K562 (cell line): ENCODE results near the gene MECR. TPM values are rescaled to one million over a fixed set of nuclear protein-coding genes. Genes with fewer than 3 reads are reported as not detected.

ENCODE experiments used
- ATAC-seq: fragments of 200-7000 bp; cut with Tn5 transposase; 3 replicates; pipeline ENCODE4 v1.9.1; 2020; ENCODE audit warnings: moderate library complexity
- BruUV-seq: library from RNA; stranded (reverse); fragments of 400-500 nt; replicated peaks from 2 replicates; lab custom pipeline; 2021; lab: Mats Ljungman, UMichigan
- CTCF ChIA-PET: fragments of 300-600 bp; formaldehyde crosslinking; extraction: SDS; loops from one replicate; lab custom pipeline; 2021; ENCODE audit warnings: low intra/inter-chr PET ratio; lab: Yijun Ruan, JAX
- POLR2A ChIA-PET: fragments of 300-600, 350-650 bp; sonication (Branson Sonifier 250); formaldehyde crosslinking; extraction: SDS; loops from one replicate; lab custom pipeline; 2021; ENCODE audit warnings: antibody characterized with exemption, inconsistent platforms; lab: Yijun Ruan, JAX
- DNase-seq, 4 experiments: peaks; one replicate each; pipeline versions ENCODE4 v3.0.0 to v3.0.0-alpha.2; 2011 to 2018; ENCODE audit warnings: low spot score in 3 of 4, mixed read lengths in 3 of 4; ENCODE audit errors: extremely low read depth in 1 of 4
- FAIRE-seq: peaks from 2 replicates; lab custom pipeline; 2011; peaks lifted over from hg19 to GRCh38; lab: Jason Lieb, UNC
- H2AFZ ChIP-seq: 2 replicates; pipeline ENCODE4 v1.6.0; 2011; ENCODE audit warnings: low read depth, low read length, control low read depth, inconsistent platforms
- H3K27ac ChIP-seq: fragments of 200-600 bp; 3 replicates; pipeline ENCODE4 v1.8.0; 2011; ENCODE audit warnings: low read depth, mild to moderate bottlenecking, control low read depth, inconsistent platforms, low read length, moderate library complexity, mixed read lengths; ENCODE audit errors: extremely low read depth
- H3K27me3 ChIP-seq, 2 experiments: fragments of 300-600 bp in 1 of 2; 2 replicates in 1 of 2; 3 replicates in 1 of 2; pipeline versions ENCODE4 v1.6.0 to v1.8.0; 2011; ENCODE audit warnings: inconsistent platforms in 2 of 2, low read length in 2 of 2, mild to moderate bottlenecking in 1 of 2, mixed read lengths in 1 of 2, moderate library complexity in 1 of 2; ENCODE audit not compliant: control insufficient read depth in 2 of 2, insufficient read depth in 2 of 2
- H3K36me3 ChIP-seq: fragments of 300-600 bp; 3 replicates; pipeline ENCODE4 v1.8.0; 2011; ENCODE audit warnings: mild to moderate bottlenecking, low read length, inconsistent platforms; ENCODE audit not compliant: control insufficient read depth, insufficient read depth
- H3K4me1 ChIP-seq, 2 experiments: fragments of 200-600 bp in 1 of 2; replicated peaks in 1 of 2; 2 replicates in 1 of 2; 3 replicates in 1 of 2; pipeline versions ENCODE4 v1.5.1 to v1.8.0; 2011; ENCODE audit warnings: inconsistent platforms in 2 of 2, low read length in 2 of 2, mild to moderate bottlenecking in 1 of 2, mixed read lengths in 1 of 2, moderate library complexity in 1 of 2; ENCODE audit not compliant: control insufficient read depth in 2 of 2, insufficient read depth in 2 of 2
- H3K4me2 ChIP-seq: 2 replicates; pipeline ENCODE4 v1.6.1; 2011; ENCODE audit warnings: low read length, control low read depth, inconsistent platforms, mixed read lengths; ENCODE audit not compliant: insufficient read depth
- H3K4me3 ChIP-seq: fragments of 200-600 bp; sonication (generic), shearing (Covaris generic); 2 replicates; pipeline ENCODE4 v1.5.1; 2016; ENCODE audit warnings: control low read depth, inconsistent platforms
- H3K79me2 ChIP-seq: fragments of 200-600 bp; 3 replicates; pipeline ENCODE4 v1.8.0; 2011; ENCODE audit warnings: low read length, inconsistent platforms; ENCODE audit not compliant: control insufficient read depth, insufficient read depth
- H3K9ac ChIP-seq, 2 experiments: 2 replicates each; pipeline versions ENCODE4 v1.6.0 to v1.6.1; 2011; ENCODE audit warnings: low read depth in 2 of 2, low read length in 2 of 2, control low read depth in 1 of 2, inconsistent platforms in 1 of 2, mild to moderate bottlenecking in 1 of 2, mixed read lengths in 1 of 2; ENCODE audit not compliant: insufficient read depth in 1 of 2
- H3K9me1 ChIP-seq: one replicate; pipeline ENCODE4 v1.6.0; 2011; ENCODE audit warnings: inconsistent platforms, mild to moderate bottlenecking, low read length, moderate library complexity; ENCODE audit not compliant: control insufficient read depth, insufficient read depth
- H3K9me3 ChIP-seq: replicated peaks from 2 replicates; pipeline ENCODE4 v1.5.1; 2011; ENCODE audit warnings: low read depth, low read length, inconsistent platforms; ENCODE audit not compliant: control insufficient read depth, insufficient read depth
- H4K20me1 ChIP-seq: replicated peaks from 2 replicates; pipeline ENCODE4 v1.6.1; 2011; ENCODE audit warnings: low read length, inconsistent platforms, mixed read lengths; ENCODE audit not compliant: control insufficient read depth, insufficient read depth
- BCL6 ChIP-seq: fragments of 250-450 bp; sonication (Bioruptor Pico); IDR thresholded peaks from 2 replicates; pipeline ENCODE4 v1.4.0; 2020
- KAT8 ChIP-seq: fragments of 450-650 bp; IDR thresholded peaks from 2 replicates; pipeline ENCODE4 v1.6.1; 2016; ENCODE audit warnings: low read depth, mild to moderate bottlenecking
- KLF13 ChIP-seq: fragments of 450-650 bp; IDR thresholded peaks from 2 replicates; pipeline ENCODE4 v1.6.1; 2016; ENCODE audit warnings: missing genetic modification characterization, low read depth, mild to moderate bottlenecking, missing compliant biosample characterization, moderate library complexity, borderline replicate concordance
- ZFP1 ChIP-seq: fragments of 450-650 bp; formaldehyde crosslinking; IDR thresholded peaks from 2 replicates; pipeline ENCODE4 v1.4.0; 2020; ENCODE audit warnings: mild to moderate bottlenecking, mixed read lengths
- ZNF444 ChIP-seq: fragments of 250-450 bp; sonication (Bioruptor Pico); IDR thresholded peaks from 2 replicates; pipeline ENCODE4 v1.4.0; 2020; ENCODE audit warnings: mild to moderate bottlenecking, moderate library complexity
- ZNF584 ChIP-seq: fragments of 200-800 bp; sonication (Bioruptor generic); IDR thresholded peaks from 2 replicates; pipeline ENCODE4 v1.6.1; 2016; ENCODE audit warnings: low read depth, mild to moderate bottlenecking, missing genetic modification characterization, missing compliant biosample characterization
- WGBS: fragments of 100-300 bp; shearing (Covaris generic); methylation state at CpG from one replicate; pipeline ENCODE4 v1.1.6; 2016; ENCODE audit warnings: low coverage, mixed read lengths; ENCODE audit not compliant: insufficient coverage; ENCODE audit errors: missing lambda C conversion rate; 5-methylcytosine and 5-hydroxymethylcytosine counted together
- in situ Hi-C: fragments of 300-500 bp; cut with MboI; formaldehyde crosslinking; loops from 4 replicates; pipeline ENCODE4 v1.15.0; 2018; ENCODE audit warnings: inconsistent platforms, mixed read lengths
- intact Hi-C: fragments of 100-400 bp; cut with micrococcal nuclease; formaldehyde crosslinking; loops from 2 replicates; pipeline ENCODE4 v1.14.2; 2022
- polyA plus RNA-seq, 8 experiments: library from polyadenylated mRNA; depleted of rRNA in 4 of 8; stranded (reverse) in 5 of 8; unstranded in 3 of 8; fragments of >200 nt; fragmentation: Nextera tagmentation in 2 of 8; fragmentation: Illumina TruSeq in 1 of 8; extraction: Ambion mirVana in 2 of 8; extraction: Trizol in 1 of 8; gene quantifications; 2 replicates each; pipeline versions ENCODE4 v1.2.1 to v1.2.3, GENCODE V29; 2011 to 2014; ENCODE audit warnings: inconsistent platforms in 1 of 8, missing spikeins in 1 of 8
- total RNA-seq, 7 experiments: library from RNA; depleted of rRNA in 6 of 7; stranded (reverse); fragments of >200 nt in 6 of 7; fragmentation: Illumina TruSeq in 2 of 7; extraction: Trizol in 2 of 7; gene quantifications; 2 replicates each; pipeline versions ENCODE4 v1.2.1 to v1.2.3, GENCODE V29; 2011 to 2021; ENCODE audit warnings: low replicate concordance in 1 of 7
- TF ChIP-seq, protein P1 (sequence below): sonication (generic); IDR thresholded peaks from 2 replicates; pipeline ENCODE4 v1.6.1; 2016
- TF ChIP-seq, protein P2 (sequence below): sonication (generic); formaldehyde crosslinking; IDR thresholded peaks from 2 replicates; pipeline ENCODE4 v1.8.0; 2023; ENCODE audit warnings: mild to moderate bottlenecking, missing genetic modification reagents

MECR gene
- total and polyA plus RNA-seq, 9 of the 15 experiments (the other 6 are each of a cell fraction or from before 2014, with no cell fraction given): 10.4 to 58.6 (median 42.9) TPM

DNA sequence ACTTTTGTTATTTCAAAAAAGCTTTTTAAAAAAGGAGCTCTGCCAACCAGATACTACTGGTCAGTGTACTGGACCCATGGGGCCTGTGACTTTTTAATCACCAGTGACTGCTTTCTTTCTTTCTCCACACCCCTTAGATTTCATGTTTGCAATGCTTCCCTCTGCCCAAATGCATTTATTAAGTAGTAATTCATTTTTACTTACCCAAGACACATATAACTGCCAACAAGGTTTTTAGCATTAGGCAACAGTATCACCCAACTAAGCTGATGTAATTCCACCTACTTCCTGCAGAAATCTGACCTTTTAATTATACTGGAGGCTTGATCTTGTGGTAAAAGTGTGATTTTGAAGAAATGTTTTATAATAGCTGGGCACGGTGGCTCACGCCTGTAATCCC, 12.5 kb downstream of the MECR start:
- ChIA-PET POLR2A (interaction anchor here (0.5 to 4.7 kb wide), 8 partner anchors 8 to 421 kb away, joined by 3 to 18 read pairs (median 4); partner anchors contain the start of gene MECR), CTCF (no interaction called here)
- no peak for TF ChIP-seq ZNF444 (CRISPR knock-in tag)
- TF ChIP-seq, protein P1, sequence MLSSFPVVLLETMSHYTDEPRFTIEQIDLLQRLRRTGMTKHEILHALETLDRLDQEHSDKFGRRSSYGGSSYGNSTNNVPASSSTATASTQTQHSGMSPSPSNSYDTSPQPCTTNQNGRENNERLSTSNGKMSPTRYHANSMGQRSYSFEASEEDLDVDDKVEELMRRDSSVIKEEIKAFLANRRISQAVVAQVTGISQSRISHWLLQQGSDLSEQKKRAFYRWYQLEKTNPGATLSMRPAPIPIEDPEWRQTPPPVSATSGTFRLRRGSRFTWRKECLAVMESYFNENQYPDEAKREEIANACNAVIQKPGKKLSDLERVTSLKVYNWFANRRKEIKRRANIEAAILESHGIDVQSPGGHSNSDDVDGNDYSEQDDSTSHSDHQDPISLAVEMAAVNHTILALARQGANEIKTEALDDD: no peak
- TF ChIP-seq BCL6: no peak
- no peak for TF ChIP-seq KAT8
- no peak for TF ChIP-seq ZFP1 (CRISPR knock-in tag)
- no peak for TF ChIP-seq KLF13 (tag)
- TF ChIP-seq, protein P2, sequence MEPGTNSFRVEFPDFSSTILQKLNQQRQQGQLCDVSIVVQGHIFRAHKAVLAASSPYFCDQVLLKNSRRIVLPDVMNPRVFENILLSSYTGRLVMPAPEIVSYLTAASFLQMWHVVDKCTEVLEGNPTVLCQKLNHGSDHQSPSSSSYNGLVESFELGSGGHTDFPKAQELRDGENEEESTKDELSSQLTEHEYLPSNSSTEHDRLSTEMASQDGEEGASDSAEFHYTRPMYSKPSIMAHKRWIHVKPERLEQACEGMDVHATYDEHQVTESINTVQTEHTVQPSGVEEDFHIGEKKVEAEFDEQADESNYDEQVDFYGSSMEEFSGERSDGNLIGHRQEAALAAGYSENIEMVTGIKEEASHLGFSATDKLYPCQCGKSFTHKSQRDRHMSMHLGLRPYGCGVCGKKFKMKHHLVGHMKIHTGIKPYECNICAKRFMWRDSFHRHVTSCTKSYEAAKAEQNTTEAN (CRISPR knock-in tag): no peak
- TF ChIP-seq ZNF584: no peak
- Histone ChIP-seq H2AFZ (no peak overlapping the region), H4K20me1 (0 out of 2 replicates have a peak, but pooled peaks cover 3% of the 10 kb centered on the region), H3K27me3 (no peaks in the 10 kb centered on the region), H3K4me2 (no peak overlapping the region), H3K9me3 (no peaks in the 10 kb centered on the region), H3K4me3 (no peak overlapping the region), H3K9ac (no peak overlapping the region), H3K4me1 (no peaks in the 10 kb centered on the region), H3K9me1 (no peaks in the 10 kb centered on the region), H3K27ac (no peak overlapping the region), H3K79me2 (peaks cover 3% of the 10 kb centered on the region; the same call in 1 of the 3 replicates), H3K36me3 (peaks cover 81% of the 10 kb centered on the region)
- WGBS: 100% methylated on average over 2 of the region's 2 CpGs
- ATAC-seq (no peak), FAIRE-seq (no peak), DNase-seq (no peak)
- intact Hi-C loops: no loop called here
- BruUV-seq: no TSS peak
- in situ Hi-C loops: no loop called here
